Omental fat pad (tissue), 4 donors: Measurements from ENCODE around the gene TEDDM1. TPM values are rescaled to one million over a fixed set of nuclear protein-coding genes. Genes with fewer than 3 reads are reported as not detected.
"Not testable (repeated sequence)": the region's sequence is repeated elsewhere in the genome, so short reads cannot be mapped to it uniquely, and the experiment has no call there.

Experiments
- ATAC-seq: fragments of 150-250 bp; one replicate; pipeline ENCODE4 v1.9.1; 2016; ENCODE audit warnings: mild to moderate bottlenecking, moderate library complexity; ENCODE audit not compliant: low FRiP score
- DNase-seq: peaks from one replicate; pipeline ENCODE4 v3.0.0-alpha.2; 2019; ENCODE audit warnings: low spot score
- CTCF ChIP-seq, 3 donors: fragments of 450-650 bp; IDR thresholded peaks; one replicate each; pipeline ENCODE4 v1.5.1; 2016 to 2017; ENCODE audit warnings: antibody characterized with exemption in 3 of 3, mild to moderate bottlenecking in 3 of 3, moderate library complexity in 2 of 3
- total RNA-seq, 4 donors: library from RNA; depleted of rRNA; stranded (reverse); fragments of >200 nt; gene quantifications; one replicate each; pipeline ENCODE4 v1.1.0, GENCODE V29; 2016

TEDDM1 gene, protein sequence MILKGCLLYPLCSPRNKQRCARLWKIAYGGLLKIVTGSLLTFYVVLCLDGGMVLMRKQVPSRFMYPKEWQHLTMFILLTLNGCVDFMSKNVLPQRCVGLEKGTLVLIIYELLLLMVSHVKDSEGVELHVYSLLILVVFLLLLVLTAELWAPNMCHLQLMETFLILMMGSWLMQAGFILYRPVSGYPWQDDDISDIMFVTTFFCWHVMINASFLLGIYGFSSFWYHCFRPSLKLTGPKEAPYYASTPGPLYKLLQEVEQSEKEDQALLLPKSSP
- total RNA-seq, result not detected

DNA sequence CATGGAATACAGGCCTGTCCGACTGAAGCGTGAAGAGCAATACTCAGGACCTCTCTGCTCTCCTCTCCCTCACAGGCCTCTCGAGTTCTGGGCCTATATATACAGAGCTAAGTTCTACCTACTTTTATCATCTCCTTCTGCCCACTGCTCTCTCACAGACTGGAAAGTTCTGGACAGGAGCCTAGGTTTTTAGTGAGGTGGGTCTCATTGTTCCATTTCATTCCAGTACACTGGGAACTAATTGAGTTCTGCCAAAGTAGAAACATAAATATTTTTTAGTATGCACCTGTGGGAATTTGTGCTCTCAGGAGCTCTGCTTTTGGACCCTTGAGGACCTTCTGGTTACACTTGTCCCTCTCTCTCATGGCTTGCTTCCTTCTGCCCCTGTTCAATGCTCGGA, at the start of gene TEDDM1:
Gene TEDDM1, minus strand, starts transcription at position 101 of the 400 bp plus-strand sequence. CDS start 182 bp downstream, outside the sequence.
- TF ChIP-seq CTCF (IDR thresholded peaks at IDR 0.05), result no peak
- DNase-seq, result no peak
- no peak for ATAC-seq

GRCh38 chr1:182450087-182450486, 49.6 kb upstream of the TEDDM1 start, which contains the start of gene RGSL1:
Gene RGSL1, plus strand, starts transcription at chr1:182450146. Its CDS starts 20 bp downstream, at chr1:182450166.
- ATAC-seq (no peak), DNase-seq (no peak)
- TF ChIP-seq CTCF (IDR thresholded peaks at IDR 0.05), result no peak

GRCh38 chr1:182447660-182448059, 47.2 kb upstream of the TEDDM1 start:
- DNase-seq (no peak), ATAC-seq (no peak)
- TF ChIP-seq CTCF (IDR thresholded peaks at IDR 0.05), result no peak

GRCh38 chr1:182447124-182447523, 46.7 kb upstream of the TEDDM1 start:
- DNase-seq, ATAC-seq: not testable (repeated sequence)

DNA sequence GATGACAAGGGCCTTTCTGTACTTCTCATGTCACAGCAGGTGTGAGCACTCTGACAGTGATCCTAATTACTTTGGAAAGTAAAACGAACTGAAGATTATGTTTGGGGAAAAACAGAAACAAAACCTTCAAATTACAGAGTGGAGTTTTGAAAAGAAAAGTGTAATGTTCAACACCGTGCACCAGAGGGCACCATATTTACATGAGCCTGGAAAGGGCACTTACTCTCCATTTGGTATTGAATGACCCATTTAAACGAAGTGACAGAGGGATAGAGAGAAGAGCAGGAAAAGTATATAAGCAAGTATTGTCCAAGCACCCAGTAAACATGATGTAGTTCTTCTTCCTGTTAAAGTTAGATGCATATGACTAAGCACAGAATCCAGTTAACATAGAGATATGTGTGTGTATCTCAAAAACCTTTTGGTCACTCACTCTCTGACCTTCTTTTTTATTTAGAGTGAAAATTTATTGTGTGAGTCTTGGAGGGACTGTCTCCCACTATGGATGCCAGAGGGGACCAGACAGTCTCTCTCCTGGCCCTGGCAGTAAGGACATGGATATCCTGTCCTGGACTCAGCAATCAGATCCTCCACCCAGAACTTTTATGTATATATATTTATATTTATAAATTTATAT, 45.7 kb upstream of the TEDDM1 start:
- DNase-seq (no peak), ATAC-seq (no peak)
- TF ChIP-seq CTCF (IDR thresholded peaks at IDR 0.05), result peak in 1 of 3 donors; percentile 5

- TF ChIP-seq CTCF (IDR thresholded peaks at IDR 0.05), result no peak
- ATAC-seq (no peak), DNase-seq (no peak)
Measured at GRCh38 chr1:182444497-182444896, 44.0 kb upstream of the TEDDM1 start.

- DNase-seq (no peak), ATAC-seq (no peak)
- no peak for TF ChIP-seq CTCF (IDR thresholded peaks at IDR 0.05)
Measured at GRCh38 chr1:182442333-182442732, 41.9 kb upstream of the TEDDM1 start.
